Inferior parietal cortex (tissue), 1 donor: ENCODE results near the gene EPHA5.

Experiments
- DNase-seq: peaks from one replicate; pipeline ENCODE4 v3.0.0-alpha.2; 2016; ENCODE audit errors: extremely low spot score

The EPHA5 gene

DNA sequence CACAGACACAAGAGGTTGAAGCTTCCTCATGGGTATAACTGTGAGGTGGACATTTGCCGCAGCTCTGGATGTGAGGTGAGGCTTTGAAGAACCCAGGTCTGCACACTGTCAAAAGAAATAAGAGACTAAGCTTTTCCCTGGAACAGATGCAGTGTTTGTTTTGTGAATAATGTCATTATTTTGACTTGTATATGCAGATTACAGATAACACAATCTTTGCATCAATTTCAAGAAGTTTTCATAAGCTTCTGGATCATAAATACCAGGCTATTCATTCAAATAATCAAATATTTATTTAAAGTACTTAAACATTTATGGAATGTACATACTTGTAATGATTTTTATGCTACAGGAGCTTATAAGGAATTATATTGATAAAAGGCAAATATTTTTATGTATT is 174.8 kb downstream of the EPHA5 start:
- no peak for DNase-seq

GRCh38 chr4:65482410-65482809 is 187.9 kb downstream of the EPHA5 start:
- DNase-seq: no peak

GRCh38 chr4:65472531-65472930 is 197.8 kb downstream of the EPHA5 start:
- no peak for DNase-seq

- DNase-seq: no peak
Measured at GRCh38 chr4:65467068-65467680, 203.1 kb downstream of the EPHA5 start.

DNA sequence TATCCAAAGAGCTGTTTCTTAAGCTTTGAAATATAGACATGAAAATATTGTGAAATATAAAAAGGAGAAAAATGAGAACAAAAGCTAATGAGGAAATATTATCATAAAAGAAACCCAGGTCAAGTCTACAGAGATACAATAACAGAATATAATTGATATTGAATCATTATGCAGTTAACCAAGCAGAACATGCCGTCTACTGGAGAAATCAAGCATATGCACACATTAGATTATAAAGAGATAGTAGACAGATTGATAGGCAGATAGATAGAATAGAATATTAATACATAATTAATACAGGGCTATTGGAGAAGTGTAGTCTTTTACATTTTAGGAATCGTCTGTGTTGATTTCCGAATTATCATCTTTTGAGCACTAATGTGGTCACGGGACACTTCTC is 208.5 kb downstream of the EPHA5 start:
- no peak for DNase-seq

DNA sequence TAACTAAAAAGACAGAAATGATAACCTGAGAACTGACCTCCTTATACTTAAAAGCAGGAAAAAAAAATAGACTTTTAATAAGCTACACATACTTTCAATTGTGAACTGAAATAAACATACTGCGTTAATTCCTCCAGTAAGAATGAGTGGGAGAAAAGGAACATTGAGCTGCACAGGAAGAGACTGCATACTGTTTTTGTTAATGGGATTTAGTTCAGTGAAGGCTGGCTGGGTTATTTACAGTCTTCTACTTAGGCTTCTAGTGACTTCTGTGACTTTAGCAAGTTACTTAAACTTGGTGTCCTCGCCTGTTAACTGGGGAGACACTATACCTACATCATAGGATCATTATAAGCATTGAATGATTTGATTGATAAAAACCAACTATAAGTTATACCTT is 213.3 kb downstream of the EPHA5 start:
- no peak for DNase-seq

- no peak for DNase-seq
Measured at GRCh38 chr4:65456579-65456978, 213.7 kb downstream of the EPHA5 start.

- DNase-seq: no peak
Measured at GRCh38 chr4:65453398-65453797, 216.9 kb downstream of the EPHA5 start.

GRCh38 chr4:65450899-65451298 is 219.4 kb downstream of the EPHA5 start:
- DNase-seq: no peak

DNA sequence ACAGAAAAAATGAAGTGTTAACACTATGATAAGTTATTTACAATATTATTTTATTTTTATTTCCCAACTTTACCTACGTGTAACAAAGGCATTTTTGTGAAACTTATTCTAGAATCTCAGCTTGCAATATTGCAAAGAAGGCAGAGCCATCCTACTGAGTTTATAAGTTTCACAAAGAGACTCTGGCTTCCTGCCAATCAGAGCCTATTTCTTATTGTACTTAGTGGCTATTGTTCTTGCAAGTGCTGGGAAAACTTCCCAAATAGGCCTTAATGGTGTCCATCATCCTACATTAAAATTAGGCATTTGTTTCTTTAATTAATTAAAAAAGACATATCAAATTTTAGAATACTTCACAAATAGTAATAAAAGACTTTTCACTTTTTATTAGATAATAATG is 233.2 kb downstream of the EPHA5 start:
- no peak for DNase-seq

GRCh38 chr4:65422109-65422508 is 248.2 kb downstream of the EPHA5 start:
- no peak for DNase-seq

DNA sequence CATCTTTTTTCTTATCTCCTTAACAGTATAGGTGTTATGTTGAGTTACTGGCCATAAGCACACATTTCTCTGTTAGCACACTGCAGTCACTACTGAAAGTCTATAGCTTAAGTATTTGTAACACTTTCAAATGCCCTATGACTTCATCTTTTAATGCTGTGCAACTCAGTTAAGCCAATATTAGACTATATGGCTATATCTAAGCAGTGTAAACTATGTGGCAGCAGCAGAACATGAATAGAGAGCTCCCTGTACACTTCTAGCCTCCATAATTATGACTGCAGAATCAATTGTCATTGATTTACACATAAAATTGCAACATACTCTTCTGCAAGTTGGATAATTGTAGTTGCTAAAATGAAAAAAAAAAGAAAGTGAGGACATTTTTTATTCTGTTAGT is 250.3 kb downstream of the EPHA5 start:
- no peak for DNase-seq

DNA sequence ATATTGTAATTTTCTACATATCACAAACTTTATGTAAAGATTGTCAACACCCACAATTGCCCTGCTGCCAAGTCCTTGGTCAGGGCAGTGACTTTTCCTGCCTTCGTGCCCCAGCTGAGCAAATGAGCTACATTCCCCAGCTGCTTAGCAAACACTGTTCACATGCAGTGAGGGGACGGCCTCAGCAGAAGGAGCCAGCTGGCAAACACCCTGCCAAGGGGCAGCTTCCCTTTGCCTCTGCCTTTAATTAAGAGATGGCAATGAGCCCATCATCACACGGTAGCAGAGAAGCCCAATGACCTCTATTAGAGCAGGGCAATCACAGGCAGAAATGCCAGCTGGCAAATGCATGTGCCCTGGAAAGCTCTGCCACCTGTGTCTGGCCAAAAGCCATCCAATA is 253.4 kb downstream of the EPHA5 start:
- no peak for DNase-seq

DNA sequence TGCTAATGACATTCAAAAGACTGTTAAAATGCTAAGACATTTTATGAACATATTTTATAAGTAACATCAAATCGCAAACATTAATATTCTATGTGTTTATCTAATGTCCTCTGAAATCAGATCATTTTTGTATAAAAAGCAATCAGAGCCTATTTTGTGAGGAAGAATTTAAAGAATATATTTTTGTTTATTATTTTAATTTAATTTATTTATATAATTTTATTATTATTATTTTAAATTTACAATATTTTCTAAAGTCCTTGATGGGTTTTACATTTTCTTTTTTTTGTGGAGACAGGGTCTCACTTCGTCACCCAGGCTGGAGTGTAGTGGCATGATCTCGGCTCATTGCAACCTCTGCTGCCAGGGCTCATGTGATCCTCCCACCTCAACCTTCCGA is 262.8 kb downstream of the EPHA5 start:
- DNase-seq: no peak

GRCh38 chr4:65401083-65401482 is 269.2 kb downstream of the EPHA5 start:
- no peak for DNase-seq

GRCh38 chr4:65399084-65399483 is 271.2 kb downstream of the EPHA5 start:
- no peak for DNase-seq

DNA sequence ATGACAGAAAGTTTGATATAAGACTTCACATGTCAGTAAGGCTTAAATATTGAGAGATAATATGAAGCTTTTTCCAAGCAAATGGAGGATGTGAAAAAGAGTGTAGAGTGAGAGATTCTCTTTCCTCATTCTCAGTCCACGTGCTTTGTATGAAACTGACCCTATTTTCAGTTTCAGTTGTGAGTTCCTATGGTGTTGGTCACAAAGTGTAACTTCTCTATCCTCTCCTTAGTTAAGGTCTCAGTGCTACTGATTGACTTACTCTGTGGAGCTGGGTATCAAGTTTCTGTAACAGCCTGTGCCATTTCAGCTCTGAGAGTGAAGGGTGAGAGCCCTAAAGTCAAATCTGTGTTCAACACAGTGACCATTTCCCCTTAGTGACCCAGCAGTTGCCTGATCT is 277.2 kb downstream of the EPHA5 start:
- DNase-seq: no peak

DNA sequence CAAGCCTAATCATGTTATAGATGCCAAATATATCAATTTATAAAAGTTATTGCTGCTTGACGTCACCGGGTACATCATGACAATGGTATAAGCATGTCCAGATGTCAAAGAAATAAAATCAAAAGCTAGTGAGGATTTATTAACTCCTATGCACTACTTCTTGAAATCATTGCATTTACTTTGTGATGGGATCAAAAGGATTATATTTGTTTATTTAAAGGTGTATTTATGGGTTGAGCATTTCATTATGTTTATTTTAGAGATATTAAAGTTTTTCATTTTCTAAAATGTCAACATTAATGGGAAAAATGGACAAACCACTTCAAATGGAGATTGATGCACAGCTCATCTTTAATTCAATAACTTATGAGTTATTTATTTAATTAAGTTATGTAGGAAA is 277.8 kb downstream of the EPHA5 start:
- DNase-seq: no peak

GRCh38 chr4:65391814-65392213 is 278.5 kb downstream of the EPHA5 start:
- no peak for DNase-seq

- no peak for DNase-seq
Measured at GRCh38 chr4:65391382-65391781, 278.9 kb downstream of the EPHA5 start.

DNA sequence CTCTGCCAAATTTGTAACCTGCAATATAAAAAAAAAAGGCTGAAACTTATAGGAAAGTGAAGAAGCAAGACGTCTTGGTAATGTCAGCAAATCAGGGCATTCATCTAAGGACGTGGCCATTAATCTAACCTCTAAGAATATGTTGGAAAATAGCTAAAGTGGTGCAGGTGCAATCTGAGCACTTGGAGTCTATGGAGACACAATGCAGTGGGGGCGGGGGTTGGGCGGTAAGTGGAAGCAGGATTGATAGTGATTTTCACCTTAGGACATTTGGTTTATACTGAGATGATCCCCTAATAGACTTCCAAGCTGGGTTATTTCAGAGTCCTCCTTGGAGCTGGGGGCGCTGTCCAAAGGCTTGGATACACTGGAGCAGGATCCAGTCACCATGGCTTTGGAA is 283.4 kb downstream of the EPHA5 start:
- DNase-seq: no peak

DNA sequence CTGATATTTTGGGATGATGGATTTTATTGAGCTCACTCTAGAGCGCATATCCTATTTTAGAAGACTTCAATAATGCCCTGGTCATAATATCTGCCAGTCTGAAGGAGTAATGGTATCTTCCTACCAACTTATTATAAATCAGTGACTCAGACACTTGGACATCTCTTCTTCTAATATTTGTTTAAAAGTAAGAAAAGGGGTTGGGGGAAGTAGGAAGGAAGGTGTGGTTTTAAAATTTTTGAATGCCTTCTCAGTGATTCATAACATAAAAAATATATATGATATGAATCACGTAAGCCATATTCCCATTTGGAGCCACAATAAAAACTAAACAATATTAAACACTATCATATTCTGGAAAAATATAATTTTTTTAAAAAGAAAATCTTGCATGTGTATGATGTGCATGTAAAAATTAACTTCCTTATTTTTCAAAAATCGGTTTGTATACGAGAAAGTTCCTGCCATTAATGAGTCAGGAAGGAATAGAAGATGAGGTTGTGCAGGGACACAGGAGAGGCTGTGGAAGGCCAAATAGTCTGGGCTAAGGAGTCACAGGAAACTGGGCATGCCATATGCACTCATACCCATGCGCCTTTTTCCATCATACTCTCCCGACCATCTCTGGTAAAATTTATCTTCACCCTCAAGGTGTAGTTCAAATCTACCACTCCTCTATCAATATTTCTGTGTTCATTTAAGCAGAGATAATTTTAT is 286.5 kb downstream of the EPHA5 start:
- DNase-seq: no peak

GRCh38 chr4:65381648-65382047 is 288.6 kb downstream of the EPHA5 start:
- DNase-seq: no peak

GRCh38 chr4:65370709-65371108 is 299.6 kb downstream of the EPHA5 start:
- no peak for DNase-seq
